Adrenal gland (tissue), 12 donors: ENCODE measurements around the gene FCER1G. TPM values are rescaled to one million over a fixed set of nuclear protein-coding genes. Genes with fewer than 3 reads are reported as not detected.

Source experiments
- DNase-seq, 7 donors: peaks; one replicate each; pipeline ENCODE4 v3.0.0-alpha.2; 2019 to 2020
- H3K27ac ChIP-seq, 5 donors: fragments of 200-600 bp; sonication (generic) in 4 of 5; 1 replicate in 3 of 5; 2 replicates in 2 of 5; pipeline versions ENCODE4 v1.5.1 to v1.8.0; 2016 to 2020; ENCODE audit warnings: mild to moderate bottlenecking in 1 of 5
- H3K27me3 ChIP-seq: fragments of 200-600 bp; 2 replicates; pipeline ENCODE4 v1.8.0; 2021
- H3K36me3 ChIP-seq, 2 donors: fragments of 200-600 bp; replicated peaks in 1 of 2; 1 replicate in 1 of 2; 2 replicates in 1 of 2; pipeline versions ENCODE4 v1.5.1 to v1.8.0; 2018 to 2022
- H3K4me1 ChIP-seq, 2 donors: fragments of 200-600 bp; replicated peaks in 1 of 2; 1 replicate in 1 of 2; 2 replicates in 1 of 2; pipeline versions ENCODE4 v1.5.1 to v1.8.0; 2018 to 2021
- H3K4me3 ChIP-seq, 4 donors: fragments of 200-600 bp; sonication (generic) in 3 of 4; one replicate each; pipeline ENCODE4 v1.5.1; 2016 to 2018
- H3K9me3 ChIP-seq, 3 donors: fragments of 200-600 bp; sonication (generic) in 1 of 3; replicated peaks in 1 of 3; 1 replicate in 2 of 3; 2 replicates in 1 of 3; pipeline versions ENCODE4 v1.5.1 to v1.8.0; 2016 to 2021
- POLR2A ChIP-seq, 2 donors: fragments of 450-650 bp; IDR thresholded peaks; one replicate each; pipeline ENCODE4 v1.6.1; 2017; ENCODE audit warnings: antibody characterized with exemption in 2 of 2, mild to moderate bottlenecking in 2 of 2, moderate library complexity in 1 of 2
- WGBS, 4 donors: extraction: QIAGEN DNeasy Blood & Tissue Kit in 2 of 4; methylation state at CpG; one replicate each; pipeline versions ENCODE4 v1.1.5 to v1.1.7; 2013 to 2017; 5-methylcytosine and 5-hydroxymethylcytosine counted together
- intact Hi-C, 2 donors: fragments of 100-400 bp; cut with DNase I; formaldehyde crosslinking; loops; one replicate each; pipeline versions ENCODE4 v1.14.1 to v1.15.0; 2022 to 2023
- polyA plus RNA-seq, 3 donors: library from polyadenylated mRNA; stranded (reverse); fragments of 200-250 nt in 2 of 3; fragments of 350-450 nt in 1 of 3; fragmentation: Illumina TruSeq in 1 of 3; extraction: RNeasy Lipid Tissue Mini Kit (QIAGEN cat#74804) in 1 of 3; gene quantifications; one replicate each; pipeline ENCODE4 v1.2.3, GENCODE V29; 2013 to 2014
- total RNA-seq, 9 donors: library from RNA; depleted of rRNA in 4 of 9; stranded (reverse); fragments of >200 nt in 4 of 9; fragments of 120-200 nt in 1 of 9; fragmentation: NEBNext Ultra II Directional in 1 of 9; extraction: Animal tissue kit (Norgen Biotek cat#: 25700) in 1 of 9; gene quantifications; one replicate each; pipeline versions ENCODE4 v1.1.0 to v1.2.4, GENCODE V29; 2013 to 2023
- TF ChIP-seq, protein P1 (sequence below), 6 experiments: fragments of 450-650 bp in 4 of 6; fragments of 200-600 bp in 2 of 6; sonication (generic) in 1 of 6; IDR thresholded peaks; 1 replicate in 5 of 6; 2 replicates in 1 of 6; pipeline versions ENCODE4 v1.5.1 to v1.8.0; 2016 to 2021; ENCODE audit warnings: antibody characterized with exemption in 6 of 6, mild to moderate bottlenecking in 2 of 6, moderate library complexity in 1 of 6
- donor health status: healthy with polysubstance abuse.
- donor health status: Bipolar disorder and iron deficiency.
- donor health status: DM: yes; HTN: yes; CAD: no.
- donor health status: DM: no; HTN: no; CAD: no.
- donor health status: DM: no; HTN: no; CAD: no.
- donor health status: DM: yes; HTN: yes; CAD: no.

FCER1G gene
- total and polyA plus RNA-seq, 12 donors: 5.5 to 239 (median 116) TPM

GRCh38 chr1:161172349-161172748, 42.7 kb upstream of the FCER1G start:
- no peaks in the 10 kb centered on the region for H3K9me3 ChIP-seq
- 53 to 68% (median 60%) methylated on average over 1 of the region's 1 CpG for WGBS, 4 donors
- H3K4me3 ChIP-seq: no peak overlapping the region
- peaks cover 16 to 30% of the 10 kb centered on the region in 2 donors for H3K4me1 ChIP-seq
- H3K27me3 ChIP-seq: no peaks in the 10 kb centered on the region
- peaks cover 0 to 73% of the 10 kb centered on the region in 2 donors for H3K36me3 ChIP-seq
- peak overlapping the region in 2 of 5 donors; percentile 23 to 48 for H3K27ac ChIP-seq
- intact Hi-C loops: no loop called here
- TF ChIP-seq POLR2A (IDR thresholded peaks at IDR 0.05): no peak
- TF ChIP-seq, protein P1, sequence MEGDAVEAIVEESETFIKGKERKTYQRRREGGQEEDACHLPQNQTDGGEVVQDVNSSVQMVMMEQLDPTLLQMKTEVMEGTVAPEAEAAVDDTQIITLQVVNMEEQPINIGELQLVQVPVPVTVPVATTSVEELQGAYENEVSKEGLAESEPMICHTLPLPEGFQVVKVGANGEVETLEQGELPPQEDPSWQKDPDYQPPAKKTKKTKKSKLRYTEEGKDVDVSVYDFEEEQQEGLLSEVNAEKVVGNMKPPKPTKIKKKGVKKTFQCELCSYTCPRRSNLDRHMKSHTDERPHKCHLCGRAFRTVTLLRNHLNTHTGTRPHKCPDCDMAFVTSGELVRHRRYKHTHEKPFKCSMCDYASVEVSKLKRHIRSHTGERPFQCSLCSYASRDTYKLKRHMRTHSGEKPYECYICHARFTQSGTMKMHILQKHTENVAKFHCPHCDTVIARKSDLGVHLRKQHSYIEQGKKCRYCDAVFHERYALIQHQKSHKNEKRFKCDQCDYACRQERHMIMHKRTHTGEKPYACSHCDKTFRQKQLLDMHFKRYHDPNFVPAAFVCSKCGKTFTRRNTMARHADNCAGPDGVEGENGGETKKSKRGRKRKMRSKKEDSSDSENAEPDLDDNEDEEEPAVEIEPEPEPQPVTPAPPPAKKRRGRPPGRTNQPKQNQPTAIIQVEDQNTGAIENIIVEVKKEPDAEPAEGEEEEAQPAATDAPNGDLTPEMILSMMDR (IDR thresholded peaks at IDR 0.05): no peak
- DNase-seq: no peak

DNA sequence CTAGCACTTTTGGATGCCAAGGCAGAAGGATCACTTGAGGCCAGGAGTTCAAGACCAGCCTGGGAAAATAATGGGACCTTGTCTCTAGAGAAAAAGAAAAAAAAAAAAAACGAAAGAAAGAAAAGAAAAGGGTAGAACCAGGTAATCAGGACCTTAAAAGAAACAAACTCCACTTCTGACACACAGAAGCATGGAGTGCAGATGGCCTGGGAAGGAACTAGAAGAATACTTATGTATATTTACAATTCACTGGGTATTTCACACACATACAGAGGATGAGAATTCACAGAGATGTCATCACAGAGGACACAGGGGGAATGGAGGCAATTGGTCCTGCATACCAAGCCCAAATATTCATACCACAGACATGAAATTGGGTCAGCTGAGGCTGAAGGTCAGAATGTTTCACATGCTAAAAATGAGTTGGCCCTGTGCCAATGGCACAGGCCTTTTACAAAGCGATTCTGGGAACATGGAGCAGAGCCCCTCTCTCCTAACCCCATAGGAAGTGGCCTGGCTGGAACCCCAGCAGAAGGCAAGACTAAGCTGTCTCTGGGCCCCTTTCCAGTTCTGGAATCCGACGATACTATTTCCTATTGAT, 42.2 kb upstream of the FCER1G start:
- Histone ChIP-seq H3K27ac (peak overlapping the region in 4 of 5 donors; percentile 20 to 72 (median 49)), H3K27me3 (no peaks in the 10 kb centered on the region), H3K36me3 (peaks cover 0 to 73% of the 10 kb centered on the region in 2 donors), H3K9me3 (no peaks in the 10 kb centered on the region), H3K4me1 (peaks cover 16 to 29% of the 10 kb centered on the region in 2 donors), H3K4me3 (no peak overlapping the region)
- WGBS, 4 donors: 17 to 31% (median 22%) methylated on average over 4 of the region's 4 CpGs
- intact Hi-C loops: no loop called here
- TF ChIP-seq, protein P1 (IDR thresholded peaks at IDR 0.05): no peak
- no peak for TF ChIP-seq POLR2A (IDR thresholded peaks at IDR 0.05)
- DNase-seq: peak in 5 of 7 donors; percentile 65 to 78 (median 70)

GRCh38 chr1:161173711-161174110, 41.4 kb upstream of the FCER1G start:
- peaks cover 16 to 30% of the 10 kb centered on the region in 2 donors for H3K4me1 ChIP-seq
- TF ChIP-seq POLR2A (IDR thresholded peaks at IDR 0.05): no peak
- TF ChIP-seq, protein P1 (IDR thresholded peaks at IDR 0.05): no peak
- H3K27ac ChIP-seq: peak overlapping the region in 4 of 5 donors; percentile 20 to 72 (median 49)
- no peaks in the 10 kb centered on the region for H3K27me3 ChIP-seq
- peak in 1 of 7 donors; percentile 6 for DNase-seq
- no peak overlapping the region for H3K4me3 ChIP-seq
- intact Hi-C loops: no loop called here
- H3K9me3 ChIP-seq: no peaks in the 10 kb centered on the region
- H3K36me3 ChIP-seq: peaks cover 0 to 67% of the 10 kb centered on the region in 2 donors
- 93 to 98% (median 96%) methylated on average over 8 to 11 of the region's 11 CpGs for WGBS, 4 donors

DNA sequence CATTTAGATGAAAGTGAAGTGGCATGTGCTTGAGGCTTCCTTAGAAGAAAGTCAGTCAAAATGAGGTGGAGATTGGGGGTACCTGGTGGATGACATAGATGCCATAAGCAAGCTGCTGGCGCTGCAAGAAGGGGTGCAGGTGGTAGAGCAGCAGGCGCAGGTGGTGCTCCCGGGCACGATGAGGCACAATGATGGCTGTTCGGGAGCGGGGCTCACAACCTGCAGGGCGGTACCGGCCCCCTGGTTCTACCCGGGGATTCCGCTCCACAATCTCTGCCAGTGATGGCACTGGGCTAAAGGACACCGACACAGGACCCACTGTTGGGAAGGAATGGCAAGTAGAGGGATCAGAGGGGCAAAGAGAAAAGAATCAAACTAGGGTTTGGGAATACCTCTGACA, 40.2 kb upstream of the FCER1G start:
- no peaks in the 10 kb centered on the region for H3K9me3 ChIP-seq
- WGBS, 4 donors: 90 to 98% (median 96%) methylated on average over 11 of the region's 11 CpGs
- H3K27me3 ChIP-seq: no peaks in the 10 kb centered on the region
- H3K27ac ChIP-seq: no peak overlapping the region
- H3K36me3 ChIP-seq: peaks cover 0 to 55% of the 10 kb centered on the region in 2 donors
- TF ChIP-seq, protein P1 (IDR thresholded peaks at IDR 0.05): no peak
- no peak for TF ChIP-seq POLR2A (IDR thresholded peaks at IDR 0.05)
- DNase-seq: no peak
- no peak overlapping the region for H3K4me3 ChIP-seq
- H3K4me1 ChIP-seq: peaks cover 16 to 30% of the 10 kb centered on the region in 2 donors
- intact Hi-C loops: no loop called here
